IMR-90 (cell line): Measurements from ENCODE around the gene SCN1B.

ENCODE experiments used
- BHLHE40 ChIP-seq: fragments of 150-350 bp; IDR thresholded peaks from 2 replicates; pipeline ENCODE4 v1.6.1; 2016; ENCODE audit warnings: mild to moderate bottlenecking, low read depth, low read length
- CEBPB ChIP-seq: IDR thresholded peaks from 2 replicates; pipeline ENCODE4 v1.6.1; 2012; ENCODE audit warnings: low read depth, low read length, improper control_type of control experiment
- CHD1 ChIP-seq: IDR thresholded peaks from 2 replicates; pipeline ENCODE4 v1.6.1; 2012; ENCODE audit warnings: low read depth, low read length, improper control_type of control experiment
- FOS ChIP-seq: fragments of 150-350 bp; IDR thresholded peaks from 2 replicates; pipeline ENCODE4 v1.6.1; 2016; ENCODE audit warnings: low read depth, low read length
- MAFK ChIP-seq: IDR thresholded peaks from 2 replicates; pipeline ENCODE4 v1.6.1; 2012; ENCODE audit warnings: low read depth, low read length, improper control_type of control experiment
- MAZ ChIP-seq: IDR thresholded peaks from 2 replicates; pipeline ENCODE4 v1.6.1; 2012; ENCODE audit warnings: low read depth, mild to moderate bottlenecking, low read length, improper control_type of control experiment, moderate library complexity, borderline replicate concordance
- MXI1 ChIP-seq: IDR thresholded peaks from 2 replicates; pipeline ENCODE4 v1.6.1; 2012; ENCODE audit warnings: low read depth, mild to moderate bottlenecking, low read length, moderate library complexity, borderline replicate concordance
- POLR2A ChIP-seq: IDR thresholded peaks from 2 replicates; pipeline ENCODE4 v1.6.1; 2012; ENCODE audit warnings: mild to moderate bottlenecking, low read depth, low read length
- RAD21 ChIP-seq: IDR thresholded peaks from 2 replicates; pipeline ENCODE4 v1.6.1; 2012; ENCODE audit warnings: low read length, improper control_type of control experiment
- RCOR1 ChIP-seq: IDR thresholded peaks from 2 replicates; pipeline ENCODE4 v1.6.1; 2012; ENCODE audit warnings: mild to moderate bottlenecking, low read length, improper control_type of control experiment; ENCODE audit not compliant: insufficient replicate concordance
- RFX5 ChIP-seq: IDR thresholded peaks from 2 replicates; pipeline ENCODE4 v1.8.0; 2012; ENCODE audit warnings: low read depth, mild to moderate bottlenecking, low read length, moderate library complexity
- SMC3 ChIP-seq: fragments of 150-350 bp; IDR thresholded peaks from 2 replicates; pipeline ENCODE4 v1.6.1; 2016; ENCODE audit warnings: low read depth, mild to moderate bottlenecking, antibody characterized with exemption, low read length, moderate library complexity
- TF ChIP-seq, protein P1 (sequence below): conservative IDR thresholded peaks from 2 replicates; pipeline ENCODE4 v1.5.1; 2012; ENCODE audit warnings: mild to moderate bottlenecking, low read depth, low read length, improper control_type of control experiment
- TF ChIP-seq, protein P2 (sequence below): fragments of 150-350 bp; IDR thresholded peaks from 2 replicates; pipeline ENCODE4 v1.6.1; 2017; ENCODE audit warnings: mild to moderate bottlenecking, antibody characterized with exemption, low read length, low read depth

GRCh38 chr19:35042056-35042730, 11.9 kb downstream of the SCN1B start:
- TF ChIP-seq, protein P1, sequence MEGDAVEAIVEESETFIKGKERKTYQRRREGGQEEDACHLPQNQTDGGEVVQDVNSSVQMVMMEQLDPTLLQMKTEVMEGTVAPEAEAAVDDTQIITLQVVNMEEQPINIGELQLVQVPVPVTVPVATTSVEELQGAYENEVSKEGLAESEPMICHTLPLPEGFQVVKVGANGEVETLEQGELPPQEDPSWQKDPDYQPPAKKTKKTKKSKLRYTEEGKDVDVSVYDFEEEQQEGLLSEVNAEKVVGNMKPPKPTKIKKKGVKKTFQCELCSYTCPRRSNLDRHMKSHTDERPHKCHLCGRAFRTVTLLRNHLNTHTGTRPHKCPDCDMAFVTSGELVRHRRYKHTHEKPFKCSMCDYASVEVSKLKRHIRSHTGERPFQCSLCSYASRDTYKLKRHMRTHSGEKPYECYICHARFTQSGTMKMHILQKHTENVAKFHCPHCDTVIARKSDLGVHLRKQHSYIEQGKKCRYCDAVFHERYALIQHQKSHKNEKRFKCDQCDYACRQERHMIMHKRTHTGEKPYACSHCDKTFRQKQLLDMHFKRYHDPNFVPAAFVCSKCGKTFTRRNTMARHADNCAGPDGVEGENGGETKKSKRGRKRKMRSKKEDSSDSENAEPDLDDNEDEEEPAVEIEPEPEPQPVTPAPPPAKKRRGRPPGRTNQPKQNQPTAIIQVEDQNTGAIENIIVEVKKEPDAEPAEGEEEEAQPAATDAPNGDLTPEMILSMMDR = no peak
- TF ChIP-seq POLR2A (no peak), CEBPB (no peak), RFX5 (no peak), BHLHE40 (no peak), RAD21 (no peak), MAZ (no peak), MXI1 (no peak), SMC3 (no peak), RCOR1 (no peak), MAFK (no peak), FOS (no peak), CHD1 (no peak)
- TF ChIP-seq, protein P2, sequence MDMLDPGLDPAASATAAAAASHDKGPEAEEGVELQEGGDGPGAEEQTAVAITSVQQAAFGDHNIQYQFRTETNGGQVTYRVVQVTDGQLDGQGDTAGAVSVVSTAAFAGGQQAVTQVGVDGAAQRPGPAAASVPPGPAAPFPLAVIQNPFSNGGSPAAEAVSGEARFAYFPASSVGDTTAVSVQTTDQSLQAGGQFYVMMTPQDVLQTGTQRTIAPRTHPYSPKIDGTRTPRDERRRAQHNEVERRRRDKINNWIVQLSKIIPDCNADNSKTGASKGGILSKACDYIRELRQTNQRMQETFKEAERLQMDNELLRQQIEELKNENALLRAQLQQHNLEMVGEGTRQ = no peak
